Activated naive CD4-positive, alpha-beta T cell (primary cell): ENCODE measurements around the gene ASB12.
"Not testable (repeated sequence)": the region's sequence is repeated elsewhere in the genome, so short reads cannot be mapped to it uniquely, and the experiment has no call there.

Experiments
- DNase-seq, 4 experiments: peaks; one replicate each; lab custom pipeline; 2025; lab: John Stamatoyannopoulos, UW

ASB12 gene

DNA sequence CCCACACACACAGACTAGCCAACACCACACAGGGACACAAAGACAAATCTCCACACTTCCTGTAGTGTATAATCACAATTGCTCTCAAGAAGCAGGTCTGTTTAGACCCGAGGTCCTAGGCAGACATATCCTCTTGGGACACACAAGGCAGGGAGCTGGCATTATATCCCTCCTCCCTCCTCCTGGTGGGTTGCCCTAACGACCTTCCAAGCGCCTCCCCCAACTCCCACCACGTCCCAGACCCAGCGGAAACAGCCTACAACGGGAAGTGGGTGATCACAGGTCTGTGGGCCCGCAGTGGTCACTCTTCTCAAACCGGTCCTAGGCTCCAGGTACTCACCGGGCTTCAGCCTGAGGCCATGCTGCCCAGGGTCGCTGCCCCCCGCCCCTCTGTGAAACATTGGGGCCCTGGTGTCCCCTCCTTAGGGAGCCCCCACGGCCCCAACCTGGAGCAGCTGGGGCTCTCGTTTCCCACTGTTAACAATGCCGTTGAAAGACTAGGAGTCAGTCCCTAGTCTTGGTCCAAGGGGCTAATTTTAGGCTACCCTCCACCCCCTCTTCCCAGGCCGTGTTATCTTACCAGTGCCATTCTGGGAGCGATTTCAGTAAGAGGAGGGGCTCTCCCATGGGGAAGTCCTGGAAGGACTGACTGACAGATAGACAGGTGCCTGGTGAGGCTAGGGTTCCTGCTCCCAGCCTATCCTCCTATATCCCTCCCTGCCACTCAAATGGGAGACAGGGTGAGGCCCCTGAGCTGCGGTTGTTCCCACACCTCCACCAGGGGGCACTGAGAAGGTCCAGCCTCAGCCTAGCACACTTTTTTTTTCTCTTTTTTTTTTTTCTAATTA lies at the start of gene ASB12:
Gene ASB12, minus strand, starts transcription at position 485 of the 848 bp plus-strand sequence. CDS start 4,957 bp downstream, outside the sequence.
- DNase-seq = no peak

DNA sequence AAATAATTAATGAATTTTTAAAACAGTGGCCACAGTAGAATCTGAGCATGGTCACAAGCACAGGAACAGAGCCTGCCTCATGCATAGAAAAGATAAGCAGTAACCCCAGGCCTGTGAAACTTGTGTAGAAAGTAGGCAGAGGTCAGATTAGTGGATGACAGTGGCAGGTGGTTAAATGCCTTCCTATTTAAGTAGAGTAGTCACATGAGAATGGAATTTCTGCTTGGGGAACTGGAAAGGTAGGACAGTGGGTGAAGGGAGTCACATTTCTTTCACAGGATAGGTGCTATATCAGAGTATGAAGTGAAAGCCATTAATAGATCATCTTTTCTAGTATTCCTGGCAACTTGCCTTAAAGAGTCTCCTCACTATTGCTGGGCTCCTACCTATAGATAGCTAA lies 34.9 kb upstream of the ASB12 start:
- no peak for DNase-seq

- DNase-seq = no peak
These were observed 1.3 kb downstream of the ASB12 start for GRCh38 chrX:64229154-64229553.

DNA sequence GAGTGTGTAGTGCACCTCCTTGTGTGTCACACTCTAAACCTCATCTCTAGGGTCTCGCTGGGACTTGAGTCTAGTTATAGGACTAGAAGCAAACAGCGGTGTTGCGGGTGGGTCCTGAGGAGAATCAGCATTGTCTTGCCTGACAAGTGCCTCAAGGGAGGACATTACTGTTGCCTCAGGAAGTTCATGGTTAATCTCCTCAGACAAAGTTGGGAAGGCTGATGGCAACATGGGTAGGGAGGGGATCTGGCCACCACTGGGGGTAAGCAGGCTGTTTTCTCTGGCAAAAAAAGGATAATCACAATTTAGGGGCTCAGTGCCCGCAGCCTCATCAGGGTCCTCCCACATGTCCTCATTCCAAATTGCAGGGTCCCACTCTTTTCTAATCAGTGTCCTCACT lies 12.4 kb downstream of the ASB12 start:
- no peak for DNase-seq

DNA sequence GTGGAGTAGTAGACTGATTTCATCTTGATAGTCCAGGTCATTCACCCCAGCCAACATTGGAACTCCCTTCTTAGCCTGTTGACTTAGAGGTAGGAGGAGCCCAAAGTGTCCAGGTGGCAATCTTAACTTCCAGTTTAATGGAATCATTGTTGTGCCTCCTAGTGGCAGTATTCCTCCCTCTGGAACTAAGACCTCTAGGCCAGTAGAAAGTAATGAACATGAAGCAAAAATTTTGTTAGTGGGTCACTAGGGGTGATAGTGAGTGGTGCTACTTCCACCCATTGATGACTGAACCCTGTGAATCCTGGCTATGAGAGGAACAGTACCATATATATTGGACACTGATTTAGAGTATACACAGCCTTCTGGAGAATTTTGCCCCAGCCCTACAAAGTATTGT lies 16.4 kb downstream of the ASB12 start:
- not testable (repeated sequence) for DNase-seq

GRCh38 chrX:64206556-64207162 lies 23.7 kb downstream of the ASB12 start:
- DNase-seq = no peak

DNA sequence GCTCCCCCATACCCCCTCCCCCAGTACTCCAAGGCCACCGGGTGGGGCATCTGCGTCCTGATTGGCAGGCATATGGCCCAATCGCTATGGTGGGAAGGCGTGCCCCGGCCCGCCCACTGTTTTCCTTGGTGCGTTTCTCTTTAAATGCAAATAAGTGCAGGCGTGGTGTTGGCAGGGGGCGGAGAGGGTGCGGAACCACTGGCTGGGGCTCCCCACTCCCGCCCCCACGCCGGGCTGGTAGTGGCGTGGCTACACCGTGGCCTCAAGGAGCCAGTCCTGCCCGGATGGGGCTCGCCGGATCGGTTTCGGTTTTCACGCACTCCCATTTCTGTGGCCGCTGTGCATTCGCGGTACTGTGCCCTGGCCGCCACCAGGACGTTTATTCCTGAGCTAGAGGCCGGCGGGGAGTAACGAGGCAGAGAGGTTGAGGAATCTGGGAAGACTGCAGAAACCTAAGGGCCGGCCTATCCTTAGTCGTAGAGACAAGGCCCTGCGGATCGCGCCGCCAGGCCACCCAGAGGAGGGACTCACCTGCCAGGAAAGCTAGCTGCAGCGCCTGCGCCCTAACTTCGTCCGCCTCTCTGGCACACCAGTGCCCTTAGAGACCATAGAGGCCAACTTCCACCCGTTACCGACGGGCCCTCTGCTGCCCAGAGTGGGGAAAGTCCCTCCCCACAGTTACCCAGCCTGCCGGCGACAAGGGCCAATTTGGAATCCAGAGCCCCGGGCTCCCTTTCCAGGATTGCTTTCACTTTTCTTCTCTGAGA lies 24.5 kb downstream of the ASB12 start:
- DNase-seq = peak; percentile 33 to 80 (median 65)

GRCh38 chrX:64205441-64205734 lies 25.0 kb downstream of the ASB12 start, which contains the start of gene AMER1:
TSS of gene AMER1 (minus strand) at chrX:64205708. CDS start at chrX:64193286, 12,422 bp downstream.
- DNase-seq = peak in 2 of 4 experiments; percentile 21 to 47

DNA sequence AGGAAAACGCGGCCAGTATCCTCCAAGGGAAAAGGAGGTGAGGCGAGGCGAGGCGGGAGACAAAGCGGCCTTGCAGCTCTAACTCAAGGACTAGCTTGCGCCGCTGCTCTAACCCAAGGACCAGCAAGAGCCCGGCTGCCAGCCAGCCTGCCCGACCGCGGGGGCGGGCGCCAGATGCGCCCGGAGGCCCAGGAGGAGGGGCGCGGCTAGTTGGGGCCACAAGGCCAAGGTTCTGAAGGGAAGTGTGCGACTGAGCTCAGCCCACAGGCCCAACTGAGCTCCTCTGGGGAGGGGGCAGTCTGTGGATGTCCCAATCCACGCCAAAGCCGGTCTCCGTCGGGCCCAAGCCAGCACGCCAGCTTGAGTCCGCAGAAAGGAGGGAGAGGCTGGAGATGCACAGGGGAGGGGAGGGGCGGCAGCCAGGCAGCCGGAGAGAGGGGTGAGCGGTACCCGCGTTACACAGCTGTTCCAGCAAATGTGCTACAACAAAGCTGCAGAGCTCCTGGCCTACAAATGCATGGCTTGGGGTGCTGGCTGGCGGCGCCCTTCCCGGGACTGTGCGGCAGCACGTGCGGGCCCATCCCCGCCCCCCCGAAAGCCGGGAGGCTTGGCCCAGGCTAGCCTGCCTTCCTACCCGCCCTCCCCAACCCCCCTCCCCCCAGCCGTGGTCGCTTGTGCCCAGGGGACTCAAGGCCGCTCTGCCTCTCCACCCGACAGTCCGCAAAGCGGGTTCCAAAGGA lies 25.5 kb downstream of the ASB12 start:
- no peak for DNase-seq

- no peak for DNase-seq
These were observed 26.2 kb downstream of the ASB12 start for GRCh38 chrX:64204252-64204651.

- no peak for DNase-seq
These were observed 27.5 kb downstream of the ASB12 start for GRCh38 chrX:64202808-64203325.

DNA sequence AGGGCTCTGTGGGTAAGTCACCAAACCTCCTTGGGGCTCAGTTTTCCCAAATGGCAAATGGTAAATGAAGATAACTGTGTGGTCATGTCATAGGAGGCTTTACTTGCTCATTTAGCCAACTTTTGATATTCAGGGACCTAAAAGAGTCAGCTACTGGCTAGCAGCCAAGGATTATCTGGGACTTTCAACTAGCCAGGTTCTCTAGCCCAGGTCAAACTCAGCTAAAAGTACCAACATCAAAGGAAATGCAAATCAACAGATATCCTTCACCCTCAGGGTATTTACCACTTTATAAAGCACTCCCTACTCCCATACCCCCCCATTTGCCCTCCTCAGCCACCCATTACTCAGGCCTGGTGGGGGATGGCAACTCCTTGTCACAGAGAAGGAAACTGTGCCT lies 32.4 kb downstream of the ASB12 start:
- no peak for DNase-seq

GRCh38 chrX:64196606-64197005 lies 33.8 kb downstream of the ASB12 start:
- DNase-seq = no peak

DNA sequence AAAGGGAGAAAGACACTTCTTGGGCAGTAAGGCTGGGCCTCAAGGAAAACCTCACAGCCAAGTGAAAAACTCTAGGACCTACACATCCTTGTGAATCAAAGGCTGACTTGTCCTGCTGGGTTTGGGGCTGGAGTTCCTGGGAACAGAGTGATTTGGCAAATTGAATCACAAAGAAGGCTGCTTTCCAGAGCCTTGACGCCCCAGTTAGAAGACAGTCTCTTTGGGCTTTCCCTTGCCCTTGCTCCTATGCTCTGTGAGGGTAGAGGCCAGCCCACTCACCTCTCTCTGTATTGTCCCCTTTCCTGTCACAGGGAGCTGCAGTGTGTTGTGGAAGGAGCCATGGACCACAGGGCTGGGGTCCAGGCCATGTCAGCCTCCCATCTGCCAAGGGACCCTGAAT lies 34.5 kb downstream of the ASB12 start:
- DNase-seq = no peak

DNA sequence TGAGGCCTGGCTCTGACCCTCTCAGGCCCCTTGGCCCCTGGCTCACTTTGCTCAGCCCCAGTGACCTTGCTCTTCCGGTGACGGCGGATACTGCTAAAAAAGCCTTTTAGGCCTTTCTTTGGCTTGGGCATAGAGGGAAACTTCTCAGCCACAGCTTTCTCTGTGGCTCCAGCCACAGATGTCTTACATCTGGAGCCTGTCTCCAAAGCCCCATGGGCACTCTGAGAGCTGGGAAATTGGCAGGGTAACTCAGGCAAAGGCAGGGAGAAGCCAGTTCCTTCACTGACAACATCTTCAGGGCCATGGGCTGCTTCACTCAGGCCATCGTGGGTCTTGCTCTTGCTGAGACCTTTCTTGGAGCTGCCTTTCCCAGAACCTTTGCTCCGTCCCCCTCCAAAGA lies 37.7 kb downstream of the ASB12 start:
- DNase-seq = no peak

- no peak for DNase-seq
These were observed 38.4 kb downstream of the ASB12 start for GRCh38 chrX:64192040-64192439.

DNA sequence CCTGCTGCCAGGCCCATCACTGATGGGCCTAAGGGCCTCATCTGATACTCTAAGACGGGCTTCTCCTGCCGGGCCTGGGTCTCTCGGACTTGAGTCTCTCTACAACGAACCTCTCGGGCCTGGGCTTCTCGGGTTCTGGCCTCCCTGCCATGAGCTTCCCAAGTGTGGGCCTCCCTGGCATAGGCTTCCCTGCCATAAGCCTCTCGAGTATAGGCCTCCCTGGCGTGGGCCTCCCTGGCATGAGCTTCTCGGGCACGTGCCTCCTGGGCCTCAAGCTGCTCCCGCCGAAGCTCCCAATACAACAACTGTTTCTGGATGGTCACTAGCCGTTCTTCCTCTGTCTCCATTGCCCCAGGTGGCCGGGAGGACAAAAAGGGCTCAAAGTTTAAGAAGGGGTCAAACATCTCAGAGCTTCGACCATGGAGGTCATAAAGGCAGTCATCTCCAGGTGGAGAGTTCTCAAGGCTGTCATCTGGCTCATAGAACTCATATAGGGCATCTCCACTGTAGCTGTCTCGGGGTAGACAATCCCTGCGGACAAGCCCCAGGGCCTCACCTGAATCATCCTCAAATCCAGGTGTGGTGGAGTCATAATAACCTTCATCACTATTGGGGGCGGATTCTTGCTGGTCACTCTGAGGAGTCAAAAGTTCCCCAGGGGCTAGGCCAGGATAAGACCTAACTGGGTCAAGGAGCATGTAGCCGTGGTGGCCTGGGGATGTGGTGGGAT lies 39.0 kb downstream of the ASB12 start:
- DNase-seq = no peak

GRCh38 chrX:64190136-64190740 lies 40.2 kb downstream of the ASB12 start:
- no peak for DNase-seq

GRCh38 chrX:64188901-64189300 lies 41.5 kb downstream of the ASB12 start:
- DNase-seq = no peak

DNA sequence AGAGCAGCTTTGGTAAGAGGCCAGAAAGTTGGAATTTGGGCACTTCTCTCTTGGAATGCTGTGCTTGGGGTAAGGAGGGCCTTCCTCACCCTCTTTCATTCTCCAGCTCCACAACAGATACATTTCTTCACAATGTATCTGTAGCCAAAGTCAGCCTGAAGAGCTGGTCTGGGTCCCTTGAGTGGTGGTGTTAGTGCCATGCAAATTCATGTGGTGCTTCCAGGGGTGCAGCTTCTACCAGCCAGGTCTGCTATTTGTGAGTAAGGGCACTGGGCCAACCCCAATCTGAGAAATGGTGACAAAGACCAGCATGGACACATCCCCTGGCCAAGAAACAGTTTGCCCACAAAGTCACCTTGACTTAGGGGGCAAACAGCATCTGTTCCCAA lies 42.7 kb downstream of the ASB12 start:
- no peak for DNase-seq
